Renal cortex interstitium (tissue), 15 donors: ENCODE measurements around the gene SUN1. TPM values are rescaled to one million over a fixed set of nuclear protein-coding genes. Genes with fewer than 3 reads are reported as not detected.
"Not testable (repeated sequence)": the region's sequence is repeated elsewhere in the genome, so short reads cannot be mapped to it uniquely, and the experiment has no call there.

Experiments
- DNase-seq, 11 donors: peaks; one replicate each; pipeline ENCODE4 v3.0.0-alpha.2; 2013; ENCODE audit warnings: low read depth in 9 of 11, low spot score in 4 of 11; ENCODE audit errors: extremely low read depth in 1 of 11
- long read RNA-seq, 16 experiments: transcript quantifications; one replicate each; lab custom pipeline, GENCODE V29; 2026
- polyA plus RNA-seq, 3 donors: library from polyadenylated mRNA; unstranded; fragments of 120-200 nt; gene quantifications; one replicate each; pipeline ENCODE4 v1.2.1, GENCODE V29; 2013; ENCODE audit not compliant: insufficient read length in 3 of 3

Gene SUN1
- polyA plus RNA-seq, result 100 to 1,000 TPM; 127 to 168 (median 131) TPM
- long read RNA-seq, donor 1, full-length matches to known transcripts, result 6 of 6 reads
- long read RNA-seq, donor 1, partial matches to known transcripts, result 0 of 6 reads
- long read RNA-seq, donor 1, other reads (novel, unspliced or antisense), result 0 of 6 reads
- long read RNA-seq, donor 2, full-length matches to known transcripts, result 4 of 10 reads
- long read RNA-seq, donor 2, partial matches to known transcripts, result 6 of 10 reads
- long read RNA-seq, donor 2, other reads (novel, unspliced or antisense), result 0 of 10 reads
- long read RNA-seq, donor 3, full-length matches to known transcripts, result 7 of 12 reads
- long read RNA-seq, donor 3, partial matches to known transcripts, result 0 of 12 reads
- long read RNA-seq, donor 3, other reads (novel, unspliced or antisense), result 5 of 12 reads
- long read RNA-seq, donor 4, partial matches to known transcripts, result 84 of 109 reads
- long read RNA-seq, donor 4, other reads (novel, unspliced or antisense), result 21 of 109 reads
- long read RNA-seq, donor 5, result 0 reads
- long read RNA-seq, donor 6, full-length matches to known transcripts, result 5 of 37 reads
- long read RNA-seq, donor 6, partial matches to known transcripts, result 27 of 37 reads
- long read RNA-seq, donor 6, other reads (novel, unspliced or antisense), result 5 of 37 reads
- long read RNA-seq, donor 7, full-length matches to known transcripts, result 8 of 23 reads
- long read RNA-seq, donor 7, partial matches to known transcripts, result 15 of 23 reads
- long read RNA-seq, donor 7, other reads (novel, unspliced or antisense), result 0 of 23 reads
- long read RNA-seq, donor 8, result 0 reads
- long read RNA-seq, donor 9, partial matches to known transcripts, result 12 of 52 reads
- long read RNA-seq, donor 9, other reads (novel, unspliced or antisense), result 38 of 52 reads
- long read RNA-seq, donor 10, full-length matches to known transcripts, result 6 of 11 reads
- long read RNA-seq, donor 10, partial matches to known transcripts, result 5 of 11 reads
- long read RNA-seq, donor 10, other reads (novel, unspliced or antisense), result 0 of 11 reads
- long read RNA-seq, donor 11, partial matches to known transcripts, result 0 of 2 reads
- long read RNA-seq, donor 11, other reads (novel, unspliced or antisense), result 0 of 2 reads
- long read RNA-seq, donor 12, partial matches to known transcripts, result 0 of 3 reads
- long read RNA-seq, donor 12, other reads (novel, unspliced or antisense), result 0 of 3 reads
- long read RNA-seq, donor 13, result 0 reads
- long read RNA-seq, donor 14, partial matches to known transcripts, result 72 of 73 reads
- long read RNA-seq, donor 14, other reads (novel, unspliced or antisense), result 0 of 73 reads
- long read RNA-seq, donor 15, partial matches to known transcripts, result 0 of 2 reads
- long read RNA-seq, donor 15, other reads (novel, unspliced or antisense), result 0 of 2 reads
- long read RNA-seq, donor 16, transcript SUN1-235 (3 exons, 2,824 nt), result major isoform, 8 of 304 reads
- long read RNA-seq, donor 16, partial matches to known transcripts, result 158 of 304 reads
- long read RNA-seq, donor 16, other reads (novel, unspliced or antisense), result 134 of 304 reads

DNA sequence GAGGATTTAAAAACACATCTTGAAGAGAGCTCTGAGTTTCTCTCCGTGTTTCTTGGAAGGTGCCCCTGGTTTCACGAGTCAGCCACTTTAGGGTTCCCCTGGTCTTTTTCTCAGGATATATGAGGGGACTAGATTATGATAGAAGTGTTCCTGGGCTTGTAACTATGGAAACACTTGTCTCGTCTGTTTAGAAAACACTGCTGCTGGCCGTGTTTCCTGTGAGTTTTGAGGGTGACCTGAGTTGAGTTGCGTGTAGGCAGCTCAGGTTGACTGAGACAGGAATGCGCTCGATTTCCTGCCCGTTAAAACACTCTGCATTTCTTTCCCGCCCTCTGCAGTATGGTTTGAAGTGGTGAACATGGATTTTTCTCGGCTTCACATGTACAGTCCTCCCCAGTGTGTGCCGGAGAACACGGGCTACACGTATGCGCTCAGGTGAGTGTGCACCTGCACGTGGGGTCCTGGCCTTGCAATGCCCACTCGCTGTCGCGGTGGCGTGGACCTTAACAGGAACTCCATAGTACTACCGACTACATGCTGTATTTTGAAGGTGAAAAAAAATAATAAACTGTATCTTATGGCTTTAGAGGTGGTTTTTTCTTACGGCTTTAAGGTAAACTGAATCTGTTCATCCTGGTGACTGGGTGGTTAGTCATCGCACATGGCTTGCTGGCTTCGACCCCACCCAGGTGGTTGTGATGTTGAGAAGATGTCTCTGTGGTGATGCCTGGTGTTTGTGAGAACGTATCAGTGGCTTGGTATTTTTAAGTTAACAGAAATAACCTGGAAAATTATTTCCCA, at the start of gene SUN1:
TSS of gene SUN1 (plus strand) at position 310 of the 801 bp plus-strand sequence. CDS start at position 359, 49 bp downstream.
- DNase-seq, result peak in 5 of 11 donors; percentile 45 to 72 (median 57)

GRCh38 chr7:782718-783449, 49.4 kb upstream of the SUN1 start:
- no peak for DNase-seq

DNA sequence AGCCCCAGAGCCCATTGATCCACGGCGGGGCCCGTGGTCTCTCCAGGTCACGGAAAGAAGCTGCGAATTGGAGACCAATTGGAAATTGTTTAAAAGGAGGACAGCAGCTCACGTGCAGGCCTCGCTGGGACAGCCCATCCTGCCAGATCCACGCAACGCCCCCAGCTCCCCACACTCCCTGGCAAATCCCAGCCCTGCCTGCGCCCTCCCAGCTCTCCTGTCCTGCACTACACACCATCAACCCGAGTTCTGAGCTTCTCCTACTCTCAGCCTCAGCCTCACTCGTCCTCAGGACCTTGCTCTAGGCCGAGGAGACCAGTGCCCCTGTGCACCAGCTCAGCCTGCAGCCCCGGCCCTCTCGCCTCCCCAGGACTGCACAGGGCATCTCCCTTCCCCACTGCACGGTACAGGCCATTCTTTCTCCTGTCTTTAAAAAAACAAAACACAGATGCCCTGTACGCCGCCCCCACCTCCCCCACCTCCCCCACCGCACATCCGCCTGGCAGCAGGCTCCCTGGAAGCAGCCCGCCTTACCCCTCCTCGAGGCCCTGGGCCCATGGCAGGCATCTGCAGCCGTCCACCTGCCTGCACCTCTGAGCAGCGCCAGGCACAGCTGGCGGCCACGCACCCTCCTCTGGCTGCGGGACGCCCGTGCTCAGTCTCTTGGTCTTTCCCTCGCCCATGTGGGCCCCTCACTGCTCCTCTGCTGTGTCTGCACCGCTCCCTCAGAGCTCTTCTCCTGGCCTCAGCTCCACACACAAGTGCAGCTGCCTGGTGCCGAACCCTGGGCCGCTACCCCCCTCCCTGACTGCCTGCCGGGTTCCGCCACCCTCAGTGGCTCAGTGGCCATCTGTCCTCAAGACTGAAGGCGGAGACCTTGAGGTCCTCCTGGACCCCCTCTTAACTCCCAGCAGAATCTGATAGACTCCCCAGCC, 48.5 kb upstream of the SUN1 start:
- DNase-seq, result no peak

DNA sequence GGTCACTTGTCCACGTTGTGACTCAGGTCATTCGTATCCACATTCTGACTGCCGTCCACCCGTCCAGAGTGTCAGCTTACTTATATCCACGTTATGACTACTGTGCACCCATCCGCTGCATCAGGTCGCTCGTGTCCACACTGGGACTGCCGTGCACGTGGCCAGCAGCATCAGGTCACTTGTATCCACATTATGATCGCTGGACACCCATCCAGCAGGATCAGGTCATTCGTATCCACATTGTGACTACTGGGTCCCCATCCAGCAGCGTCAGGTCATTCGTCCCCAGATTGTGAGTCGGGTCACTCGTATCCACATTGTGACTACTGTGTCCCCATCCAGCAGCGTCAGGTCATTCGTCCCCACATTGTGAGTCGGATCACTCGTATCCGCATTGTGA, 47.3 kb upstream of the SUN1 start:
- DNase-seq, result no peak

DNA sequence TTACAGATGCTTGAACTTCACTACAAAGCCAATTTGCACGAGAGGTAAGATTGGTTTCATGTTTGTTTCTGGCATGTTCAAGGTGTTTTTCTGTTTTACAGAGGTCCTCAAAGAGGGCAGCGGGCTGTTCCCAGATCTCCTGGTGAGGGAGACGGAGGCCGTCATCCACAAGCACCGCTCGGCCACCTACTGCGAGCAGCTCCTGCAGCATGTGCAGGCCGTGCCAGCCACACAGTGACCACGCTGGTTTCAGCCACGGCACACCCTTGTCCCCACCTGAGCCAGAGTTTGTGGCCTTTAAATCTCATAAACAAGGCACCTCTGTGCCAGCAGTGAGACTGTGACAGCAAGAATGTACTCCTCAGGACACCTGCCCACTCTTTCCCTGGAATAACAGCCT, 46.9 kb upstream of the SUN1 start:
- DNase-seq, result no peak

DNA sequence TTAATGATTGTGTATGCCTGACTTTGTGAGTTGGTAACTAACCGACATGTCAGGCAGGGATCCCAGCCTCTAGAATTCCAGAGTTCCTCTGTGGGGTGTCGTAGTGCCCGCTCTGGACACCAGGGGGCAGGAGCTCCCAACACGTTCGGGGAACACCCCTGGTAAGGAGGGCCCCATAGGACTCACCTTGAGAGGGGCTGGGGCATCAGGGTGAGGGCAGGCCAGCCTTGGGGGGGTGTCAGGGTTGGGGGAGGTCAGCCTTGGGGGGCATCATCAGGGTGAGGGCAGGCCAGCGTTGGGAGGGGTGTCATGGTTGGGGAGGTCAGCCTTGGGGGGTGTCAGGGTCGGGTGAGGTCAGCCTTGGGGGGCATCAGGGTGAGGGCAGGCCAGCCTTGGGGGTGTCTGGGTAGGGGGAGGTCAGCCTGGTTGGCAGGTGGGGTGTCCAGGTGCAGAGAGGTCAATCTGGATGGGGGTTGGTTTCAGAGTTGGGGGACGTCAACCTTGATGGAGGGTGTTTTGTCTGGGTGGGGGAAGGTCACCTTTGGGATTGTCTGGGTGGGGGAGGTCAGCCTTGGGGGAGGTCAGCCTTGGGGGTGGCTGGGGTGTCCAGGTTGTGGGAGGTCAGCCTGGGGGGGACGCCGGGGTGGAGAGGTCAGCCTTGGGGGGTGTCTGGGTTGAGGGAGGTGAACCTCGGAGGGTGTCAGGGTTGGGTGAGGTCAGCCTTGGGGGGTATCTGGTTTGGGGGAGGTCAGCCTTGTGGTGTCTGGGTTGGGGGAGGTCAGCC, 45.6 kb upstream of the SUN1 start:
- no peak for DNase-seq

- DNase-seq, result no peak
Observed at GRCh38 chr7:787332-788240, 44.7 kb upstream of the SUN1 start.

DNA sequence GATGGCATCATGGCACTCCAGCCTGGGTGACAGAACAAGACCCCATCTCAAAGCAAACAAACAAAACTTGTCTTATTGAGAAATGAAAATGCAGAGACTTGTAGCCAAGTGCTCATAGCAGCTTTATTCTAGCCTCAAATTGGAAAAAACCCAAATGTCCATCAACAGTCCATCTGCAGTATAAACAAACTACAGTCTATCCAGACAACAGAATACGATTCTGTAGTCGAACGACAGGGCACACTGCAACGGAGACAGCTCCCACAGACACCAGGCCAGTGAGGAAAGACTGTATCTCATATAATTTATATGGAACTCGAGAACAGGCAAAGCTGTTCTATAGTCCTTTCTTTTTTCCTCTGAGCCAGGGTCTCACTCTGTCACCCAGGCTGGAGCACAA, 40.8 kb upstream of the SUN1 start:
- no peak for DNase-seq

GRCh38 chr7:794207-794606, 38.1 kb upstream of the SUN1 start:
- DNase-seq, result no peak

DNA sequence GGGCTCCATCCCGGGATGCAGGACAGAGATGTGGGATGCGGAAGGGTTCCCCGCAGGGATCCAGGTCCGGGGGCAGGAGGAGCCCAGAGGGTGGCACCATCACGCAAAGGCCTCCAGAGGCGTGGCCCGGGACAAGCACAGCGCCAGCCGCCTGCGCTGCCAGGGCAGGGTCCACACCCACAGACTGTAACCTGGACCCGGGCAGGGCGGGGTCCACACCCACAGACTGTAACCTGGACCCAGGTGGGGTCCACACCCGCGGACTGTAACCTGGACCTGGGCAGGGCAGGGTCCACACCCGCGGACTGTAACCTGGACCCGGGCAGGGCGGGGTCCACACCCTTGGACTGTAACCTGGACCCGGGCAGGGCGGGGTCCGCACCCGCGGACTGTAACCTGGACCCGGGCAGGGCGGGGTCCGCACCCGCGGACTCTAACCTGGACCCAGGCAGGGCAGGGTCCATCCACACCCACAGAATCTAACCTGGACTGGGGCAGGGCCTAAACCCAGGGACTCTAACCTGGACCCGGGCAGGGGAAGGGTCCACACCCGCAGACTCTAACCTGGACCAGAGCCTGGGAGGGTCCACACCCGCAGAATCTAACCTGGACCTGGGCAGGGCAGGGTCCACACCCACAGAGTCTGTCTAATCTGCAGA, 37.5 kb upstream of the SUN1 start:
- no peak for DNase-seq

GRCh38 chr7:796434-797169, 35.7 kb upstream of the SUN1 start:
- DNase-seq, result not testable (repeated sequence)

DNA sequence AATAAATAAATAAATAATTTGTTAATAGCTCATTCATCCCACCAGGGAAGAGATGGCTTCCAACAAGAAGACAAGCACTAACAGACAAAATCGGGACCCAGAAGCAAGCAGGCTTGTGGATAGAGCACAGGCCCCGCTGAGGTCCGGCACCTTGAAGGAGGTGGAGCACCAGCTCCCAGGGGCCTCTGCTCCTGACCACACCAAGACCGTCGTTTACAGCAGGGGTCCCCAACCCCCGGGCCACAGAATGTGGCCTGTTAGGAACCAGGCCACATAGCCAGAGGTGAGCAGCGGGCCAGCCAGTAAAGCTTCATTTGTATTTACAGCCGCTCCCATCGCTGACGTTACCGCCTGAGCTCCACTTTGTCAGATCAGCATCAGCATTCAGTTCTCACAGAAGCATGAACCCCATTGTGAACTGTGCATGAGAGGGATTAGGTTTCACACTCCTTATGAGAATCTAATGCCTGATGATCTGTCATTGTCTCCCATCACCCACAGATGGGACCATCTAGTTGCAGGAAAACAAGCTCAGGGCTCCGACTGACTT, 33.3 kb upstream of the SUN1 start:
- no peak for DNase-seq

DNA sequence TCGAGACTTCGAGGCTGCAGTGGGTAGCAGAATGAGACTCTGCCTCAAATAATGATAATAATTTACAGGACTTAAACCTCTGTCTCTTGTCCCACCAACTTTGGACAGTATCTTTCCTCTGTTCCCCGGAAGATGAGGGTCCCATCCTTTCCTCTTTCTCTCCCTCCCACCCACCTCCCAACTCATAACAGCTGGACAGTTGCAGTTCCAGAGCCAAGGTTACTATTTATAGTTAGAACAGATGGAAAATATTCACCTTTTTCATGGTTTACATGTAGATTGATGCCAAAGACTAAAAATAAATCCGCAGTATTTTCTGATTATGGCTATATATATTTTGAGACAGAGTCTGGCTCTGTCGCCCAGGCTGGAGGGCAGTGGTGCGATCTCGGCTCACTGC, 31.6 kb upstream of the SUN1 start:
- DNase-seq, result no peak
